Natural killer cell (primary cell): ENCODE results near the gene TRIP12. TPM values are rescaled to one million over a fixed set of nuclear protein-coding genes. Genes with fewer than 3 reads are reported as not detected.
"Not testable (repeated sequence)": the region's sequence is repeated elsewhere in the genome, so short reads cannot be mapped to it uniquely, and the experiment has no call there.

Experiments
- ATAC-seq, 3 donors: fragments of 150-1000 bp in 2 of 3; fragments of 200-7000 bp in 1 of 3; cut with Tn5 transposase; 1 replicate in 1 of 3; 2 replicates in 2 of 3; pipeline ENCODE4 v1.10.0; 2021; ENCODE audit warnings: mild to moderate bottlenecking in 2 of 3, moderate library complexity in 2 of 3
- DNase-seq, 2 donors: peaks; one replicate each; pipeline versions ENCODE4 v3.0.0 to v3.0.0-alpha.2; 2013 to 2021; ENCODE audit warnings: mixed read lengths in 1 of 2
- H3K27ac ChIP-seq: one replicate; pipeline ENCODE4 v1.5.1; 2013; ENCODE audit warnings: mild to moderate bottlenecking, low read length
- H3K27me3 ChIP-seq: one replicate; pipeline ENCODE4 v1.6.1; 2013; ENCODE audit warnings: low read length; ENCODE audit not compliant: control insufficient read depth, insufficient read depth
- H3K36me3 ChIP-seq: one replicate; pipeline ENCODE4 v1.6.1; 2013; ENCODE audit warnings: low read length; ENCODE audit not compliant: control insufficient read depth, insufficient read depth
- H3K4me1 ChIP-seq: one replicate; pipeline ENCODE4 v1.6.1; 2013; ENCODE audit warnings: low read length; ENCODE audit not compliant: control insufficient read depth, insufficient read depth
- H3K4me3 ChIP-seq: one replicate; pipeline ENCODE4 v1.5.1; 2013; ENCODE audit warnings: low read length
- H3K9me3 ChIP-seq: one replicate; pipeline ENCODE4 v1.6.1; 2013; ENCODE audit warnings: low read length; ENCODE audit not compliant: control insufficient read depth, insufficient read depth
- H3K27ac Mint-ChIP-seq, 2 donors: one replicate each; pipeline ENCODE4 v1.8.0; 2022; ENCODE audit warnings: mild to moderate bottlenecking in 2 of 2, mixed read lengths in 2 of 2, moderate library complexity in 1 of 2
- H3K27me3 Mint-ChIP-seq, 2 donors: one replicate each; pipeline ENCODE4 v1.8.0; 2022; ENCODE audit warnings: low read depth in 2 of 2, mixed read lengths in 2 of 2
- H3K36me3 Mint-ChIP-seq: one replicate; pipeline ENCODE4 v1.8.0; 2022; ENCODE audit warnings: mixed read lengths
- H3K4me1 Mint-ChIP-seq, 2 donors: one replicate each; pipeline ENCODE4 v1.8.0; 2022; ENCODE audit warnings: mixed read lengths in 2 of 2
- H3K4me3 Mint-ChIP-seq: one replicate; pipeline ENCODE4 v1.8.0; 2022; ENCODE audit warnings: mild to moderate bottlenecking, moderate library complexity, mixed read lengths
- H3K9me3 Mint-ChIP-seq, 2 donors: one replicate each; pipeline ENCODE4 v1.8.0; 2022; ENCODE audit warnings: mixed read lengths in 2 of 2
- WGBS: methylation state at CpG from one replicate; pipeline ENCODE4 v1.1.7; 2013; ENCODE audit warnings: missing lambda C conversion rate; ENCODE audit not compliant: insufficient coverage; 5-methylcytosine and 5-hydroxymethylcytosine counted together
- intact Hi-C: fragments of 100-400 bp; cut with micrococcal nuclease; formaldehyde crosslinking; loops from one replicate; pipeline ENCODE4 v1.14.2; 2022
- total RNA-seq, 4 donors: library from RNA; stranded (reverse); fragments of 120-200 nt in 1 of 4; gene quantifications; one replicate each; pipeline versions ENCODE4 v1.2.3 to v1.2.4, GENCODE V29; 2013 to 2022
- TF ChIP-seq, protein P1 (sequence below): fragments of 200-600 bp; IDR thresholded peaks from one replicate; pipeline ENCODE4 v1.8.0; 2022; ENCODE audit warnings: antibody characterized with exemption

The TRIP12 gene
- total RNA-seq, 3 donors from 2014 or later (not counting 1 experiment from before 2014, with no cell fraction given) = 295 to 351 (median 325) TPM

DNA sequence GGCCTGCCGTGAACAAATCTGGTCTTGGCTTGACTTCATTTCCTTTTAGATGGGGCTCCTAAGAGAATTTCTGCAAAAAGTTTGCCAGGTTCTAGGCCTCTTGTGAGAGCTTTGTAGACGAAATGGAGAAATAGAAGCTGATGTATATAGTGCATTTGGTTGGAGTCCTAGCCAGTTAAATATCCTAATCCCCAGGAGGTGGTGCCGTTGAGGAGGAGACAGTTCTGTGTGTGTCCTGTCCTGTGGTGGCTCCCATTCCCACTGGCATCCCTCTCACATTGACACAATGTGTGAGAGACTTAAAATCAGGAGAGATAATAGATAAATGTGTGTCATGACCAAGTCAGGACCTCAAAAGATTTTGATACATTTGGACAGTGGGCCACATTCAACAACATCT lies 172.9 kb downstream of the TRIP12 start:
- 92% methylated on average over 3 of the region's 3 CpGs for WGBS
- TF ChIP-seq, protein P1, sequence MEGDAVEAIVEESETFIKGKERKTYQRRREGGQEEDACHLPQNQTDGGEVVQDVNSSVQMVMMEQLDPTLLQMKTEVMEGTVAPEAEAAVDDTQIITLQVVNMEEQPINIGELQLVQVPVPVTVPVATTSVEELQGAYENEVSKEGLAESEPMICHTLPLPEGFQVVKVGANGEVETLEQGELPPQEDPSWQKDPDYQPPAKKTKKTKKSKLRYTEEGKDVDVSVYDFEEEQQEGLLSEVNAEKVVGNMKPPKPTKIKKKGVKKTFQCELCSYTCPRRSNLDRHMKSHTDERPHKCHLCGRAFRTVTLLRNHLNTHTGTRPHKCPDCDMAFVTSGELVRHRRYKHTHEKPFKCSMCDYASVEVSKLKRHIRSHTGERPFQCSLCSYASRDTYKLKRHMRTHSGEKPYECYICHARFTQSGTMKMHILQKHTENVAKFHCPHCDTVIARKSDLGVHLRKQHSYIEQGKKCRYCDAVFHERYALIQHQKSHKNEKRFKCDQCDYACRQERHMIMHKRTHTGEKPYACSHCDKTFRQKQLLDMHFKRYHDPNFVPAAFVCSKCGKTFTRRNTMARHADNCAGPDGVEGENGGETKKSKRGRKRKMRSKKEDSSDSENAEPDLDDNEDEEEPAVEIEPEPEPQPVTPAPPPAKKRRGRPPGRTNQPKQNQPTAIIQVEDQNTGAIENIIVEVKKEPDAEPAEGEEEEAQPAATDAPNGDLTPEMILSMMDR = no peak
- no peaks in the 10 kb centered on the region for H3K9me3 Mint-ChIP-seq
- no peaks in the 10 kb centered on the region for H3K27me3 ChIP-seq
- no peaks in the 10 kb centered on the region for H3K4me1 ChIP-seq
- no peaks in the 10 kb centered on the region for H3K36me3 ChIP-seq
- H3K27ac Mint-ChIP-seq = no peak overlapping the region
- intact Hi-C loops = no loop called here
- no peak overlapping the region for H3K4me3 ChIP-seq
- peaks cover 0 to 5% of the 10 kb centered on the region in 2 donors for H3K4me1 Mint-ChIP-seq
- no peak overlapping the region for H3K4me3 Mint-ChIP-seq
- H3K36me3 Mint-ChIP-seq = no peaks in the 10 kb centered on the region
- ATAC-seq (no peak), DNase-seq (no peak)
- peaks cover 2 to 7% of the 10 kb centered on the region in 2 donors for H3K27me3 Mint-ChIP-seq
- no peak overlapping the region for H3K27ac ChIP-seq
- H3K9me3 ChIP-seq = no peaks in the 10 kb centered on the region

DNA sequence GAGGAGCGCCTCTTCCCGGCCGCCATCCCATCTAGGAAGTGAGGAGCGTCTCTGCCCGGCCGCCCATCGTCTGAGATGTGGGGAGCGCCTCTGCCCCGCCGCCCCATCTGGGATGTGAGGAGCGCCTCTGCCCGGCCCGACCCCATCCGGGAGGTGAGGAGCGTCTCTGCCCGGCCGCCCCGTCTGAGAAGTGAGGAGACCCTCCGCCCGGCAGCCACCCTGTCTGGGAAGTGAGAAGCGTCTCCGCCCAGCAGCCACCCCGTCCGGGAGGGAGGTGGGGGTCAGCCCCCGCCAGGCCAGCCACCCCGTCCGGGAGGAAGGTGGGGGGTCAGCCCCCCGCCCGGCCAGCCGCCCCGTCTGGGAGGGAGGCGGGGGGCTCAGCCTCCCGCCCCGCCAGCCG lies 179.1 kb downstream of the TRIP12 start:
- H3K4me3 ChIP-seq, H3K27ac Mint-ChIP-seq, H3K4me1 ChIP-seq, H3K27ac ChIP-seq, H3K36me3 ChIP-seq, H3K27me3 Mint-ChIP-seq, H3K4me3 Mint-ChIP-seq, H3K4me1 Mint-ChIP-seq, ATAC-seq, DNase-seq, H3K27me3 ChIP-seq, intact Hi-C loops, H3K9me3 ChIP-seq: not testable (repeated sequence)
- H3K9me3 Mint-ChIP-seq = peaks cover 5 to 12% of the 10 kb centered on the region in 2 donors
- WGBS = 96% methylated on average over 25 of the region's 35 CpGs
- H3K36me3 Mint-ChIP-seq = peaks cover 16% of the 10 kb centered on the region

DNA sequence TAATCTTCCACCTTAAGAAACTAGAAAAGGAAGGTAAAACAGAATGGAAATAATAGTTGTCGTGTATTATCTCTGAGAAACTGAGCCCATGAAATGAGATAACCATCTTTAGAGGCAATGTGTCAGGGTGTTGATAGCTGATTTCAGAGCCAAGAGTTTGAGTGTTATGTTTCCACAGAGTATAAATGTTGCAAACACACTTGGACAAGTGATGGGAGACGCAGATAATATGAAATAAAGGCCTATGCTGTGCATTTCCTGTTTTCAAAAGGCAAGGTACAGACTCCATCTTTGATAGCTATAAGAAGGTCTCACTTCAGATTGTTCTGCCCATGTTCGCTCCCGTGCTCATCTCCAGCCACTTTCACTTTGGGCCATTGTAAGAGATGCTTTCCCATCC lies 181.5 kb downstream of the TRIP12 start:
- H3K27me3 Mint-ChIP-seq = peaks cover 0 to 7% of the 10 kb centered on the region in 2 donors
- Histone ChIP-seq H3K27ac (no peak overlapping the region), H3K9me3 (no peaks in the 10 kb centered on the region), H3K4me1 (no peaks in the 10 kb centered on the region), H3K4me3 (no peak overlapping the region), H3K36me3 (no peaks in the 10 kb centered on the region), H3K27me3 (no peaks in the 10 kb centered on the region)
- intact Hi-C loops = no loop called here
- TF ChIP-seq, protein P1 = no peak
- DNase-seq = no peak
- 88% methylated on average over 4 of the region's 4 CpGs for WGBS
- H3K27ac Mint-ChIP-seq = no peak overlapping the region
- no peak for ATAC-seq
- H3K36me3 Mint-ChIP-seq = peaks cover 22% of the 10 kb centered on the region
- H3K9me3 Mint-ChIP-seq = peaks cover 7 to 15% of the 10 kb centered on the region in 2 donors
- no peaks in the 10 kb centered on the region for H3K4me1 Mint-ChIP-seq
- no peak overlapping the region for H3K4me3 Mint-ChIP-seq

DNA sequence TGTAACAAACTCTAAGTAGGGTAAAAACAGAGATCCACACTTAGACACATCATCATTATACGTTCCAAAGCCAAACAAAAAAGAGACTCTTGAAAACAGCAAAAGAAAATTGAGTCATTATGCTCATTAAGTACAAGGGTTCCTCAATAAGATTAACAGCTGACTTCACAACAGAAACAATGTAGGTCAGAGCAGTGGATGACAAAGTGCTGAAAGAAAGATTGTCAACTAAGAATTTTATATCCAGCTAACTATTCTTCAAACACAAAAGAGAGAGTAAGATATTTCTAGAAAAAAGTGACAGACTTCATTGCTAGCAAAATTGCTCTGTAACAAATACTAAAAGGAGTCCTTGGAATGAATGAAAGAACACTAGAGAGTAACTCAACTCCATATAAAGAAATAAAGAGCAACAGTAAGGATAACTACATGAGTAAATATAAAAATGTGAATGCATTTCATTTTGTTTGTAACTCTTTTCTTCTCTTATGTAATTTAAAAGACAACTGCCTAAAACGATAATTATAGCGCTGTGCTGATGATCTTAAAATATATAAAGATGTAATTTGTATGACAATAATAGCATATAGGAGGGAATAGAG lies 183.7 kb downstream of the TRIP12 start:
- 95% methylated on average over 3 of the region's 3 CpGs for WGBS
- intact Hi-C loops = no loop called here
- no peak overlapping the region for H3K4me3 Mint-ChIP-seq

More for the DNA sequence above, 183.7 kb downstream of the TRIP12 start:
- no peak overlapping the region for H3K27ac ChIP-seq
- H3K4me1 ChIP-seq = no peaks in the 10 kb centered on the region
- no peaks in the 10 kb centered on the region for H3K9me3 ChIP-seq
- DNase-seq (no peak), ATAC-seq (no peak)
- peaks cover 7 to 15% of the 10 kb centered on the region in 2 donors for H3K9me3 Mint-ChIP-seq
- TF ChIP-seq, protein P1 = no peak
- no peak overlapping the region for H3K27ac Mint-ChIP-seq
- H3K36me3 ChIP-seq = no peaks in the 10 kb centered on the region
- H3K36me3 Mint-ChIP-seq = peaks cover 22% of the 10 kb centered on the region
- no peaks in the 10 kb centered on the region for H3K27me3 ChIP-seq
- H3K27me3 Mint-ChIP-seq = no peaks in the 10 kb centered on the region
- peaks cover 9 to 14% of the 10 kb centered on the region in 2 donors for H3K4me1 Mint-ChIP-seq
- no peak overlapping the region for H3K4me3 ChIP-seq
